ENCODE results near the gene RET. TPM values are rescaled to one million over a fixed set of nuclear protein-coding genes. Genes with fewer than 3 reads are reported as not detected.

Gene RET
- total RNA-seq, 4 donors from 2014 or later = 0.20 to 8.5 (median 0.70) TPM

DNA sequence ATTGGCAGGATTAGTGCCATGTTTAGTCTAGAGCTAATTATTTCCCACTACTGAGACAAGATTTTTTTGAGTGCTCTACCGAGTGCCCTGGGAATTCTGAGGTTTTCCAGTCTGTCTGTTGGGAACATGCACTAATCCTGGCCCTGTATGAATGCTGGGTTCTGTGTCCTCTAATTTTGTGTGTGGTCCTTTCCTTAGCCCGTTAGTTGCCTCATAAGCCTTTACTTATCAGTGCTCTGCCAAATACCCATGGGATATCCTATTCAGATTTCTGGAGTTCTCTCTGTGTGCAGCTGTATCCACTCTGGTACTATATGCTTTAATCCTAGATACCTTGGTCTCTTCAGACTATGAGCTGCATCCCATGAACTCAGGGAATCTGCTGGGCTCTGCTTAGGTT lies 74.5 kb downstream of the RET start:
- Histone ChIP-seq H3K27me3 (no peaks in the 10 kb centered on the region), H3K4me3 (no peak overlapping the region), H3K36me3 (peaks cover 0 to 5% (median 0%) of the 10 kb centered on the region in 3 donors), H3K27ac (no peak overlapping the region), H3K4me1 (peaks cover 0 to 29% (median 8%) of the 10 kb centered on the region in 4 donors), H3K9me3 (peaks cover 0 to 15% (median 0%) of the 10 kb centered on the region in 4 donors)
- WGBS, 2 donors = 45 to 48% methylated on average over 2 of the region's 2 CpGs
- no peak for TF ChIP-seq POLR2A (IDR thresholded peaks at IDR 0.05)
- TF ChIP-seq, protein P1, sequence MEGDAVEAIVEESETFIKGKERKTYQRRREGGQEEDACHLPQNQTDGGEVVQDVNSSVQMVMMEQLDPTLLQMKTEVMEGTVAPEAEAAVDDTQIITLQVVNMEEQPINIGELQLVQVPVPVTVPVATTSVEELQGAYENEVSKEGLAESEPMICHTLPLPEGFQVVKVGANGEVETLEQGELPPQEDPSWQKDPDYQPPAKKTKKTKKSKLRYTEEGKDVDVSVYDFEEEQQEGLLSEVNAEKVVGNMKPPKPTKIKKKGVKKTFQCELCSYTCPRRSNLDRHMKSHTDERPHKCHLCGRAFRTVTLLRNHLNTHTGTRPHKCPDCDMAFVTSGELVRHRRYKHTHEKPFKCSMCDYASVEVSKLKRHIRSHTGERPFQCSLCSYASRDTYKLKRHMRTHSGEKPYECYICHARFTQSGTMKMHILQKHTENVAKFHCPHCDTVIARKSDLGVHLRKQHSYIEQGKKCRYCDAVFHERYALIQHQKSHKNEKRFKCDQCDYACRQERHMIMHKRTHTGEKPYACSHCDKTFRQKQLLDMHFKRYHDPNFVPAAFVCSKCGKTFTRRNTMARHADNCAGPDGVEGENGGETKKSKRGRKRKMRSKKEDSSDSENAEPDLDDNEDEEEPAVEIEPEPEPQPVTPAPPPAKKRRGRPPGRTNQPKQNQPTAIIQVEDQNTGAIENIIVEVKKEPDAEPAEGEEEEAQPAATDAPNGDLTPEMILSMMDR (IDR thresholded peaks at IDR 0.05) = no peak
- TF ChIP-seq EP300 (IDR thresholded peaks at IDR 0.05) = no peak
- DNase-seq (ENCODE audit: low spot score in 2 of 2) = no peak

DNA sequence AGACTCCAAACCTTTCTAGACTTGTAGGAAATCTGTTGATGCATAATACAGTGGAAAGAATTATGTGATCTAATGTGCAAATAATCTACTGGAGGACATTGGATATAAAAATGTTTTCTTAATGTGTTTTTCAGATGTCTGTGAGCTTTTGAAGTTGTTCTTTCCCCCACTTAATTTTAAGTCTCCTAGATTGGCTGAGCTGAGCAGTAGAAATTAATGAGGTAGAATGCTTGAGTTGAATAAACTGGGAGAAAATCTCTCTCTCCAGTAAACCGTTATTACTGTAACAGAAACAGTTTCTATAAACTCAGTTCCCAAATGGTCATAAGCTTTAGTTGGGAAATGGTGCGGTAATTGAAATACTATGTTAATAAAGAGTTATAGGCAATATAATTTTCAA lies 77.0 kb downstream of the RET start:
- WGBS, 2 donors = 73 to 76% methylated on average over 2 of the region's 2 CpGs
- H3K4me3 ChIP-seq = no peak overlapping the region
- H3K36me3 ChIP-seq = peaks cover 0 to 2% (median 0%) of the 10 kb centered on the region in 3 donors
- DNase-seq (ENCODE audit: low spot score in 2 of 2) = no peak
- H3K9me3 ChIP-seq = peaks cover 0 to 5% (median 0%) of the 10 kb centered on the region in 4 donors
- no peaks in the 10 kb centered on the region for H3K27me3 ChIP-seq
- peaks cover 0 to 29% (median 10%) of the 10 kb centered on the region in 4 donors for H3K4me1 ChIP-seq
- TF ChIP-seq POLR2A (IDR thresholded peaks at IDR 0.05) (no peak), EP300 (IDR thresholded peaks at IDR 0.05) (no peak)
- TF ChIP-seq, protein P1 (IDR thresholded peaks at IDR 0.05) = no peak
- H3K27ac ChIP-seq = no peak overlapping the region

DNA sequence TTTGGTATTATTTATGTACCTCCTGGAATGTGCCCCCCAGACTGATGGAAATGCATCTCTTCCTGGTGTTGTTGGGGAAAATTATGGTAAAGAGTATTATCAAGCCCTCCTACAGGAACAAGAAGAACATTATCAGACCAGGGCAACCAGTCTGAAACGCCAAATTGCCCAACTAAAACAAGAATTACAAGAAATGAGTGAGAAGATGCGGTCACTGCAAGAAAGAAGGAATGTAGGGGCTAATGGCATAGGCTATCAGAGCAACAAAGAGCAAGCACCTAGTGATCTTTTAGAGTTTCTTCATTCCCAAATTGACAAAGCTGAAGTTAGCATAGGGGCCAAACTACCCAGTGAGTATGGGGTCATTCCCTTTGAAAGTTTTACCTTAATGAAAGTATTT lies 78.4 kb downstream of the RET start:
- Histone ChIP-seq H3K4me1 (peaks cover 0 to 36% (median 16%) of the 10 kb centered on the region in 4 donors), H3K36me3 (no peaks in the 10 kb centered on the region), H3K27me3 (no peaks in the 10 kb centered on the region), H3K4me3 (no peak overlapping the region), H3K27ac (no peak overlapping the region), H3K9me3 (no peaks in the 10 kb centered on the region)
- DNase-seq (ENCODE audit: low spot score in 2 of 2) = no peak
- TF ChIP-seq, protein P1 (IDR thresholded peaks at IDR 0.05) = no peak
- TF ChIP-seq POLR2A (IDR thresholded peaks at IDR 0.05) (no peak), EP300 (IDR thresholded peaks at IDR 0.05) (no peak)
- 92 to 98% methylated on average over 2 of the region's 2 CpGs for WGBS, 2 donors

DNA sequence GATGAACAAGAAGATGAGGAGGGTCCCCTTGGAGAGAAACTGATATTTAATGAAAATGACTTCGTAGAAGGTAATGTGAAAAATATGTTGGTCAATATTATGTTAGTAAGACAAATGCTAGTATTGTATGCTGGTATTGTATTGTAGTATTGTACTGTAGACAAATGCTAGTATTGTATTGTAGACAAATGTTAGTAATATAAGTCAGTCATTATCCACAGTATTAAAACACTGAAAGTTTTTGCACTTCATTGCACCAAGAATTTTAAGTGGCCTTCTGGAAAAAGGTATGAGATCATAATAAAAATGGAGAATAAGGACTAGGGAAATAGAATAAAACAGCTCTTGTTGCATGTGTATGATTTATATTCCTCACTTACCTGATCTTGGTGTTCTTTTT lies 78.9 kb downstream of the RET start:
- peaks cover 0 to 41% (median 18%) of the 10 kb centered on the region in 4 donors for H3K4me1 ChIP-seq
- H3K36me3 ChIP-seq = no peaks in the 10 kb centered on the region

DNA sequence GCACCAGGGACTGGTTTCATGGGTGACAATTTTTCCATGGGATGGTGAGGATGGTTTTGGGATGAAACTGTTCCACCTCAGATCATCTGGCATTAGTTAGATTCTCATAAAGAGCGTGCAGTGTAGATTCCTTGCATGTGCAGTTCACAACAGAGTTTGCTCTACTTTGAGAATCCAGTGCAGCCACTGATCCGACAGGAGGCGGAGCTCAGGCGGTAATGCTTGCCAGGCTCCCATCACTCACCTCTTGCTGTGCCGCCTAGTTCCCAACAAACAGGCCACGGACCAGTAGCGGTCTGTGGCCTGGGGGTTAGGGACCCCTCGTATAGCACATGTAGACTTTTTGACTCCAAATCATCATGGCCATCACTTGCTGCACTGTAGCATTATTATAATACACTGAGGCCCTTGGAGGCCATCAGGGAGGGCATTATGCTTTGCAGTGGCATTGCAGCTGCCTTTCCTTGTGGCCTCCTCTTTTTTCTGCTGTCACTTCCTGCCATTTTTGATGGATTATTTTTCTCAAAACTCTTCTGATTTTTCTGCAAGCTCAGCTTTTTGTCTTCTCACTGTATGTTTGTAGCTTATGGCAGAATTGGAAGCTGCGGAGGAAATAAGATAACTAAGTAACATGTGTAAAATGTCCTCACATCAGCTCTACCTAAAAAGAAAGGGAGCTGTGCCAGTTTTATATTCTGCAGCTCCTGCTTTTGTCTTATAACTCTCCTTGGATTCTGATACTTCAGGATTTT lies 79.9 kb downstream of the RET start:
- H3K4me3 ChIP-seq = no peak overlapping the region
- peaks cover 0 to 6% (median 0%) of the 10 kb centered on the region in 3 donors for H3K36me3 ChIP-seq
- no peak overlapping the region for H3K27ac ChIP-seq
- WGBS, 2 donors = 79 to 92% methylated on average over 9 of the region's 9 CpGs
- H3K9me3 ChIP-seq = no peaks in the 10 kb centered on the region
- H3K4me1 ChIP-seq = peaks cover 0 to 34% (median 19%) of the 10 kb centered on the region in 4 donors
- no peaks in the 10 kb centered on the region for H3K27me3 ChIP-seq
- DNase-seq (ENCODE audit: low spot score in 2 of 2) = no peak
- no peak for TF ChIP-seq EP300 (IDR thresholded peaks at IDR 0.05)
- TF ChIP-seq, protein P1 (IDR thresholded peaks at IDR 0.05) = no peak

More for the DNA sequence above, 78.9 kb downstream of the RET start:
- Histone ChIP-seq H3K4me3 (no peak overlapping the region), H3K9me3 (no peaks in the 10 kb centered on the region), H3K27ac (no peak overlapping the region), H3K27me3 (no peaks in the 10 kb centered on the region)
- 49 to 53% methylated on average over 1 of the region's 1 CpG for whole genome bisulfite sequencing, 2 donors
- no peak for DNase-seq (ENCODE audit: low spot score in 2 of 2)
- TF ChIP-seq, protein P1 (IDR thresholded peaks at IDR 0.05) = no peak
- TF ChIP-seq EP300 (IDR thresholded peaks at IDR 0.05) (no peak), POLR2A (IDR thresholded peaks at IDR 0.05) (no peak)

All from tibial nerve (tissue), 4 donors.